LHCN-M2 (cell line): ENCODE data around the gene DNAJC19. TPM values are rescaled to one million over a fixed set of nuclear protein-coding genes. Genes with fewer than 3 reads are reported as not detected.
A peak's percentile ranks its signal among the peaks of the same experiment; 100 is the strongest.

Experiments
- DNase-seq: peaks from one replicate; pipeline ENCODE4 v3.0.0-alpha.2; 2012; ENCODE audit warnings: low read depth
- total RNA-seq: library from RNA; depleted of rRNA; stranded (reverse); fragments of >200 nt; gene quantifications from 2 replicates; pipeline ENCODE4 v1.2.3, GENCODE V29; 2014; rRNA removed

DNAJC19 gene
- total RNA-seq, 1 experiment from 2014 or later = 25.3 TPM

GRCh38 chr3:180961552-180961951 lies 28.0 kb downstream of the DNAJC19 start:
- DNase-seq = no peak

- DNase-seq = no peak
Measured at GRCh38 chr3:180961087-180961486, 28.4 kb downstream of the DNAJC19 start.

- no peak for DNase-seq
Measured at GRCh38 chr3:180959691-180960090, 29.8 kb downstream of the DNAJC19 start.

GRCh38 chr3:180947761-180948390 lies 41.7 kb downstream of the DNAJC19 start:
- DNase-seq = no peak

- no peak for DNase-seq
Measured at GRCh38 chr3:180940826-180941225, 48.7 kb downstream of the DNAJC19 start.

- peak; percentile 19 for DNase-seq
Measured at GRCh38 chr3:180934638-180935037, 54.9 kb downstream of the DNAJC19 start.

Other genes starting within 250 kb of the DNAJC19 start
- 152 and 180 TPM in 2 replicates for gene FXR1, start 77.1 kb downstream of the DNAJC19 start, total RNA-seq